NCI-H524 treated with DMSO at 0.1 percent for 48 hours (cell line): ENCODE data around the gene ANKRD13B.

Source experiments
- DNase-seq: peaks from one replicate; lab custom pipeline; 2025; lab: John Stamatoyannopoulos, UW

ANKRD13B gene

DNA sequence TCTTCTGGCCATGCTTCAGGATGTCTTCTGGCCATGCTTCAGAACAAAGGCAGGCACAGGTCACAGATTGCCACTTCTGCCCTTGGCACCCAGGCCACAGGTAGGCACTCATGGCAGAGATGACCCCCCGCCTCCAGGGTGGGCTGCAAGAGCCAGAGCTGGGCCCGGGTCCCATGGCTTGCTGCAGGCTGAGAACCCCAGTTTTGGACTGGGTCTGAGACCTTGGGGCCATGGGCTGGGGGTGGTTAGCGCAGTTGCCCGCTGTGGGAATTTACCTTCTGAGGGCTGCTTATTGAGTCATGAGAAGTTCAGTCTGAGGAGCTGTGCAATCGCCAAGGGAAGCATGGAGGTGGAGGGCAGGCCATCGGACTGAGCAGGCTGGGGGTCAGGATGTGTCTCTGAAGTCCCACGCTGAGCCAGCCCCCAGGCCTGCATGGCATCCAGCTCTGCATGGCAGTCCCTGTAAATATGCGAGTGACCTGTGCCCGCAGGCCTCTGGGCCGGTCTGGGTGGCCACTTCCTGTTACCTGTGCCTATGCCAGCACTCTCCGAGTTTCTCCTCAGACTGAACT is 1.7 kb downstream of the ANKRD13B start:
- no peak for DNase-seq

DNA sequence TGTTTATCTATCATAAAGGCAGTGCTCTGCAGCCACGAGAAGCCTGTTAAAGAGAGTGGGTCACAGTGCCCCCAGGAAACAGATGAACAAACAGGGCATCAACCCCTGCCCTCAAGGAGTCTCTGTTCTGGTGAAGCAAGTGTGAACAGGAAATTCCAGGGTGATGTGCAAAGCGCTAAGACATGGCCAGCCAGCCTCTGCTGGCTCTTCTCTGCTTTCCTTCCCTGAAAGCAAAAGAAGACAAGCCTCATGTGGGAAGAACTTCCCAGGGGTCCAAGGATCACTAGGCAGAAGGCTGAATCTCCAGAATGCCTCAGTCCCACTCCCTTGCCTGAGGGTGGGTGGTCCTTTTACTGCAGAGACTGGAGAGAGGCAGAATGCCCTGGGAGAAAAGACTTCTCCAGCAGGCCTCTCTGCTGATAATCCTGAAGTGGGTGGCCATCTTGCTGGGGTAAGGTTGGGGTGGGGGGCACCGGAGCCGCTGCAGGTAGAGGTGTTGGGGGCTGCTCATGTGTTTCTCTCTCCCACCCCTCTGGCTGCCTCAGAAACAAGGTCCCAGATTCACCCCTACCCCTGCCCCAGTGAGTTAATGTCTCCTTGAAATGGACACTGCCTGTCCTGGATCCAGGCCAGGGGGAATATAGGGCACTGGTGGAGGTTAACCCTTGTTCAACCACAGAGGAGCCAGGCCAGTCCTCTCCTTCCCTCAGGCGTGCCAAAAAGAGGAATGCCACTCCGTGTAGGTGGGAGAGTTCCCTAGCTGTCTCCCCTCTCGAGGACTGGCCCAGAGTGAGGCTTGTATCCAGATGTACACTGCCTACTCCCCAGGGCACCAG is 2.4 kb downstream of the ANKRD13B start:
- DNase-seq = no peak

DNA sequence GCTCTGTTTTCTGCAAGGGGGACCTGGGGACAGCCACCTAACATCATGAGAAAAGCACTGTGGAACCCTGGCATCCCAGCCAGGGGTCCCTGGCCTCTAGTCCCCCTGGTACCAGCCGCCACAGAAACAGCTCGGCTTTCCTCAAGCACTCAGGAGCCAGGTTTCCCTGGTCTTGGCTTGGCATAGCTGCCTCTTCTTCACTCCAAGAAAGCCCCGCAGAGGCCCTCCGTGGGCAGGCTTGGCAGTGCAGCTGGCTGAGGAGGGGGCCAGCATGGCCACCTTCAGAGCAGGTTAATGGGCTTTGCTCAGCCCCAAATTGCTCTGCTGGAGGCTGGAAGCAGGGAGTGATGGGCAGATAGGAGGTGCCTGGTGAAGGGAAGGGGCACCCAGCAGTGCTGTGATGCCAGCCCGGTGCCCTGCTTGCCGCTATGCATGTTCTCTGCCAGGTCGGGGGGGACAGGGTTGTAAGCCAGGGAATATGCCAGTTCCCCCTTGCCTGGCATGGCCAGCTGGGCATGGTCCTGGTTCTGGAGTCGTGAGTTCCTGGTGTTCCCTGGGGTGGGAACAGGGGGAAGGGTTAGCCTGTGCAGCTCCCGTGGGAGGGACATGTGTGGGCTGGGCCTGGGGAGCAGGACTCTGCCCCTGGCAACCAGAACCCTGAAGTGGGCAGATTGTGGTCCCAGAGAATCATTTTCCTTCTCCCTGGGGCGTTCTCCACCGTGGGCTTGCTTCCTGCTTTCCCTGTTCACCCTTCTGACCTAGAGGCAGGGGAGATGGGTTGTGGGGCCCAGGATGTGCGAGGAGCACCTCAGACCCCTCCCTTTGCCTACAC is 3.2 kb downstream of the ANKRD13B start:
- no peak for DNase-seq

DNA sequence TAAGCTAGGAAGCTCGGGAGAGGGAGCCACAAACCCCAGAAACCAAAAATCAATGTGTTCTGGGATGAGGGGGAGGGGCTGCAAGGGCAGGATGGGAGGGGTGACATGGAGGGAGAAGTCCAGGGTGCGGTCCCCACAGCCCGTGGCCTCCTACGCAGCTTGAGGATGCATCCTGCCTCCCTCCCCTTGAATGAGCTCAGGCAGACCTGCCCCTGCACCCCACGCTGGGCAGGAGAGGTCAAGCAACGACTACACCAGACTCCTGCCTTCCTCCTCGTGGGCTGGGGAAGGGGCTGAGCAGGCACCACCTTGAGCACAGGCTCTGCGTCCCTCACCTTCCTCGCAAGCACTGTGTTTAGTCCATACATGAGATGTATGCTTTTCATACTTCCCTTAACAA is 3.9 kb downstream of the ANKRD13B start:
- no peak for DNase-seq

DNA sequence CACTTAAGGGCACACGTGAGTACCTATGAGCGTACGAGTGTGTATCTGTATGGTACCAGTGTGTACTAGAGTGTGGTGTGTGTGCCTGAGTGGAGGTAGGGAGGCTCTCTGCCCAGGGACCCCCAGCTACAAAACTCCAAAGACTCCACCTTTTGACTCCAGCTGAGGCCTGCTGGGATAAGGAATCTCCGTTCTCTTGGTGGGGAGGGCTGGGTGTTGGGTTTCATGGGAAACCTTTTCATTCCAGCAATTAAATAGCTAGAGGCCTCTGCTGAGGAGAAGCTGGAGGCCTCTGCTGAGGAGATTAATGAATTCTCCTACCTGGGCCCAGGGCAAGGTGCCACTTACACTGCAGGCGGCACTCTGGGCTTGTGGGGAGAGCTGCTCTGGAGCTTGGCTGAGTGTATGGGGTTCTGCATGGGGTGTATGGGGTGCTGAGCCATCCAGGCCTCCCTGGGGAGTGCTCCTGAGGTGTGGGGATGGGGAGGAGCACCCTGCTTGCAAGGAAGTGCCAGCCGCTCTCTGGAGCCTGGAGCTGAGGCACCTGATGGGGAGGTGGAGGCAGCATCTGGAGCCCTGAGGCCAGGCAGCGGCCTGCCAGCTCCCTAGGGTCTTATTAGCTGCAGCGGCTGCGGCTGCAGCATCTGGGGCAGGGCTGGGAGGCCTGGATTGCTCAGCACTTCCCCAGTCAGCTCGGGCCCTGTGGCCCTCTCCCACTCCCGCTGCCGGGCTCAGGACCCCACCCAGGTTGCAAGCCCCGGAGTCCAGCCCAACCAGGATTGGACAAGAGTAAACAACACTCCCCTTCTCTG is 4.6 kb downstream of the ANKRD13B start:
- peak; percentile 18 for DNase-seq

DNA sequence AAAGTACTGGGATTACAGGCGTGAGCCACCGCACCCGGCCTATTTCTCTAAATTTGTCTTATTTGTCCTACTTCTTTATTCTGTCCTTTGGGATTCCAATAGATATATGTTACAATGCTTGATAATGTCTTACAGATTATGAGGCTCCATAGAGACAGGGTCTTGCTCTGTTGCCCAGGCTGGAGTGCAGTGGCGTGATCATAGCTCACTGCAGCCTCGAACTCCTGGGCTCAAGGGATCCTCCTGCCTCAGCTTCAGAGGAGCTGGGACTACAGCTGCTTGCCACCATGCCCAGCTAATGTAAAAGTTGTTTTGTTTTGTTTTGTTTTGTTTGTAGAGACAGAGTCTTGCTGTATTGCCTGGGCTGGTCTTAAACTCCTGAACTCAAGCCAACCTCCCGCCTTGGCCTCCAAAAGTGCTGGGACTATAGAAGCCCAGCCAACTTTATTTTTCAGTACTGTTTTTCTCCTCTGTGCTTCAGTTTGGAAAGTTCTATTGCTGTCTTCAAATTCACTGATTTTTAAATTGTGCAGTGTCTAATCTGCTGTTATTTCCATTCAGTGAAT is 10.3 kb downstream of the ANKRD13B start:
- DNase-seq = no peak

DNA sequence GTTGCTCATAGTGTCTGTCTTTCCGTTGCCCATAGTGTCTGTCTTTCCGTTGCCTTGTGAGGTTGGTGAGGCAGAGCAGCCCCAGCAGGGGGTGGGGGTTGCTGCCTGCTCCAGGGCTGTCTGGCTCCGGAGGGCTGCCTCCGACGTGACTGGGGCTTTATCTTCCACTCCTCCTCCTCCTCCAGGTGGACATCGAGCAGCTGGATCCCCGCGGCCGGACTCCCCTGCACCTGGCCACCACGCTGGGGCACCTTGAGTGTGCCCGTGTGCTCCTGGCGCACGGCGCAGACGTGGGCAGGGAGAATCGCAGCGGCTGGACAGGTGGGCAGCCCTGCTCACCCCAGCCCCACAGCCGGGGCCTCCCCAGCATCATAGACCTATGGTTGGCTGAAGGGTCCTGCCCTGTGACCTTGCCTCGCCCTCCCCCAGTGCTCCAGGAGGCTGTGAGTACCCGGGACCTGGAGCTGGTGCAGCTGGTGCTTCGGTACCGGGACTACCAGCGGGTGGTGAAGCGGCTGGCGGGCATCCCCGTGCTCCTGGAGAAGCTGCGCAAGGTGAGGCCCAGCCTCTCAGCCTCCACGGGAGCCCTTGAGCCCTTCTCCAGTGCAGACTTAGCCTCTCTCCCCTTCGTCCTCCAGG is 14.7 kb downstream of the ANKRD13B start:
- no peak for DNase-seq

DNA sequence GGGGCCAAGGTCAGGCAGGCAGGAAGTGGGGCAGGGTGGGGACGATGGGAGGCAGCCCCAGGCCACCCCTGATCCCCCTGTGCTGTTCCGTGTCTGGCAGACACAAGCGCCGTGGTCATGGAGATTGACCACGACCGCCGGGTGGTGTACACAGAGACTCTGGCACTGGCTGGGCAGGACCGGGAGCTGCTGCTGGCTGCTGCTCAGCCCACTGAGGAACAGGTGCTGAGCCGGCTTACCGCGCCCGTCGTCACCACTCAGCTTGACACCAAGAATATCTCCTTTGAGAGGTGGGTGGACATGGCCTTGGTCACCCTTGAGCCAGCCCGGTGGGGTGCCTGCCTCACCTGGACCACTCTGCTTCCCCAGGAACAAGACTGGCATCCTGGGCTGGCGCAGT is 16.1 kb downstream of the ANKRD13B start:
- no peak for DNase-seq

DNA sequence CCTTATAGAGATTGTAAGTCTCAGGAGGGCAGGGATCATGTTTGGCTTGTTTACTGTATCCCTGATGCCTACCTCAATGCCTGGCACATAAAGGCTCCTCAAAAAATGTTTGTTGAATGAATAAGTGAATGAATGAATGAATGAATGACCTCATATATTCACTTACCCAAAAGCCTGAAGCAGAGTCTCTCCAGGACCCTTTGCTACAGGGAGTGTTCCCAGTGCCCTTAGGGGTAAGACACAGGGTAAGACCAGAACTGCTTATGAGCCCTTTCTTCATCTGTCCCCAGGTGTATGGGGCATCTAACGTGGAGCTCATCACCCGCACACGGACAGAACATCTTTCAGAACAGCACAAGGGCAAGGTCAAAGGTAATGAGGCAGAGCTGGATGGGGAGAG is 17.5 kb downstream of the ANKRD13B start:
- no peak for DNase-seq

DNA sequence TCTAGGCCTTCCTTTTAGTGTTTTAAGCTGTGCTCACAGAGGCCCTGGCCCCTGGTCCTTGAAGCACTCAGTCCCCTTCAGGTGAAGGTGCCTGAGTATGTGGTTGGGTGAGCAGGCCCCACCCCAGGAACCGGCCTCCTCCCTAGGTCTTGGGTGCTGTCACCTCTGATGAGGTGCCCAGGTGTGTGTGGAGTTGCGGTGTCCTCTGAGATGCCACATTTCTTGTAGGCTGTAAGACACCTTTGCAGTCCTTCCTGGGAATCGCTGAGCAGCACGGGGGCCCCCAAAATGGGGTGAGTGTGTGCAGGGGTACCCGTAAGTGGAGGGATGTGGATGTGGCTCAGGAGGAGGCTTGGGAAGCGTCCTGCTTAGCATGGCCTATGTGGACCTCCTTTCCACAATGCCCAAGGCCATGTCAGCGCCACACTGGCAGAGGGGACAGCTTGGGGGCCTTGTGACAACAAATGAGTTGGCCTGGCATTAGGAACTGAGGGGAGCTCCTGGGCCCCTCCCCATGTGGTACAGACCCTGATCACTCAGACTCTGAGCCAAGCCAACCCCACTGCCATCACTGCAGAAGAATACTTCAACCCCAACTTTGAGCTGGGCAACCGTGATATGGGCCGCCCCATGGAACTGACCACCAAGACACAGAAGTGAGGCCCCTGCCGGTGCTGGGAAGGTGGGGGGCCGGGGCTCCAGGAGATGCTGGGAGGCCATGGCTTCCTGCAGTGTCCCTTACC is 18.6 kb downstream of the ANKRD13B start:
- DNase-seq = no peak

DNA sequence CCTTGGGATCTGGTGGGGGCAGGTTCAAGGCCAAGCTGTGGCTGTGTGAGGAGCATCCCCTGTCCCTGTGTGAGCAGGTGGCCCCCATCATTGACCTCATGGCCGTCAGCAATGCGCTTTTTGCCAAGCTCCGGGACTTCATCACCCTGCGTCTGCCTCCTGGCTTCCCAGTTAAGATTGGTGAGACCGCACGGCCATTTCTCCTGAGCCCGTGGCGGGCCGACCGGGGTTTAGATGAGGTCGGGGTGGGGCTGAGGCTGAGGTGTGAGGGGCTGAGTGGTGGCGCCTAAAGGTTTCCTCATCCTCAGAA is 19.1 kb downstream of the ANKRD13B start:
- no peak for DNase-seq

DNA sequence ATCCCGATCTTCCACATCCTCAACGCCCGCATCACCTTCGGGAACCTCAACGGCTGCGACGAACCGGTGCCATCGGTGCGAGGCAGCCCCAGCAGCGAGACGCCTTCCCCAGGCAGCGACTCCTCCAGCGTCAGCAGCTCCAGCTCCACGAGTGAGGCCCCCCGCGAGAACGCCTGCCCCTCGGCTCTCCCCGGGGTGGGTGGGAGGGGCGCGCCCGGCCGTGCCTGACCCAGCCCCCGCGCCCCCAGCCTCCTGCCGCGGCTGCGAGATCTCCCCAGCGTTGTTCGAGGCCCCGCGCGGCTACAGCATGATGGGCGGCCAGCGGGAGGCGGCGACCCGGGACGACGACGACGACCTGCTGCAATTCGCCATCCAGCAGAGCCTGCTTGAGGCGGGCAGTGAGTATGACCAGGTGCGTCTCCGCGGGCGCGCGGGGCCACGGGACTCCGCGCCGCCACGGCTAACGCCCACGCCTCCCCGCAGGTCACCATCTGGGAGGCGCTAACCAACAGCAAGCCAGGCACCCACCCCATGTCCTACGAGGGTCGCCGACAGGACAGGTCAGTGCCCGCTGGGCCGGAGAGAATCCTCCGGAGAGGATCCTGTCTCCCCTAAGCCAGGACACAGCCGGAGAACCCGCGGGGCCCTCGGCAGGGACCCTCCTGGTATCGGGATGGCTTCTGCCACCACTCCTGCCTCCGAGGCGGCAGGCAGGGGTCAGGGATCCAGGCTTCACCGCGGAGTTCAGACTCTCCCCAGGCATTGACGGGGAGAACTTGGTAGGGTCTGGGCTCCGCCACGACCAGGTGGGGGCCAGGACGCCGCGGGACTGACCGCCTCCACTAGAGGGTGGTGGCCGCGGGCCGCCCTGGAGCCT is 19.7 kb downstream of the ANKRD13B start:
- no peak for DNase-seq

DNA sequence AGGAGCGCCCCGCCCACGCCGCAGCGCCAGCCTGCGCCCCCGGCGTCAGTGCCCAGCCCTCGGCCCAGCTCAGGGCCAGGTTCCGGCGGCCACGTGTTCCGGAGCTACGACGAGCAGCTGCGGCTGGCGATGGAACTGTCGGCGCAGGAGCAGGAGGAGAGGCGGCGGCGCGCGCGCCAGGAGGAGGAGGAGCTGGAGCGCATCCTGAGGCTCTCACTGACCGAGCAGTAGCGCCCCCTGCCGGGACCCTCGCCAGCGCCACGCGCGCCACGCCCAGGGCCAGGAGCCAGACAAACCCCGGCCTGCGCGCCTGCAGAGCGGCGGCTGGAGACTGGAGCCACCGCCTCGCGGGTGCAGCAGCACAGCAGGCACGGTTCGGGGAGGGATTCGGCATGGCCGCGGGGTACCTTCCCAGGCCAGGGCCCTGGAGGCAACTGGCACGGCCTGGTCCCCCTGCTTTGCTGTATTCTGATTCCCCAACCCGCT is 20.5 kb downstream of the ANKRD13B start:
- DNase-seq = no peak

DNA sequence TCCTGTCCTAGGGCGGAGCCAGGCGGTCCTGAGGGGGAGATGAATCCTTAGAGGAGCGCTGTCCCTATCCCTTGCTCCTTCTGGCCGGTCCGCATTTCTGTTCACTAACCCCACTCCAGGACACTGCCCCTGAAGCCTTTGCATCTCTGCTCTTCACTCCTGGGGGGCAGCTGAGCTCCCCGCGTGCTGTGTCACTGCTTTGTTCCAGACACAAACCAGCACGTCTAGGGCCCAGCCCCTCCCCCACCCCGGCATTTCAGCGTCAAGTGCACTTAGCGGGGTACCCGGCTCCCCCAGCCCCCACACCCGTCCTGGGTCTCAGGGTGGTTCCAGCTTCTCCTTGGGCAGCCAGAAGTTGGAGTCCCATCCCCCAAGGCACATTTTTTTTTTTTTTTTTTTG is 20.9 kb downstream of the ANKRD13B start:
- DNase-seq = no peak

DNA sequence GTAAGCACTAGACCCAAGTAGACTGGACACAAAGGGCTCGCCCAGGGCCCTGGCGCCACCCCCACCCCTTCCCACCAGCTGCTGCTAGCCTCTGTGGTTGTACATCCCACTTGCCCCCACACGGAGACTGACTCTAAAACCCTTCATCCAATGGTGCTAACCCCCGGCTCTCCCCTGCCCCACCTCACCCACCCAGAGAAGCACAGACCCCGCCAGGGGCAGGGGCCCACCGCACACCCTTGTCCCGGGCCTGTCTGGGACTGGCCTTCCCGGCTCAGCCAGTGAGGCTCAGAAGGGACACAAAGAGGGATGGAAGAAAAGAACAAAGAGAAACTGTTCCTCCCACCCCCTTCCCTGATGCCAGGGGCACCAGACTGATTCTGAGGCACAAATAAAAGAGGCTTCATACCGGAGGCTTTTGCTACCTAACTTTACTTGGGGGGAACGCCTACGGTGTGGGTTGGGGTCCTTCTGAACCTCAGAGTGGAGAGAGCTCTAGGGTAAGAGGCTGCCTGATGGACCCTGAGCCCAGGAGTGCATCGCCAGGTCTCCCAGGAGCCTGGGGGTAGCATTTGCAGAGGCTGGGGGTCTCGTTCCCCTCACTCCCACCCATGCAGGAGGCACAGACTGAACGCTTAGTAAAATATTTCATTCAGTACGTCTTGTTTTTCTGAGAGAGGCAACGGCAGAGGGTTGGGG is 21.6 kb downstream of the ANKRD13B start:
- no peak for DNase-seq

DNA sequence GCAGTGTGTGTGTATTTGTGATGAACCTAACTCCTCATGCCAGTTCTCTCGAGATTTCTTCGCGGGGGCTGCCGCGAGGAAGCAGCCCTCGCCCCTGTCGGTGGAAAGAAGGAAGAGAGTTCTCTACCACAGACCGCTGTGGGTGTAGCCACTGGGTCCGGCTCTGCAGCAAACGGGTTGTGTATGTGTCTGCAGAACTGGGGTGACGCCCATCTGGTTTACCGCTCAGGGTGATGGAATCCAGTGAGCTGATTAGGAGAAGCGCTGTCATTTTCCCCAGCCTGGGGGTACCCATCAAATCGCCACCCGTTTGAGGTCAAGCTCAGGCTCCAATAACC is 22.1 kb downstream of the ANKRD13B start:
- DNase-seq = no peak

DNA sequence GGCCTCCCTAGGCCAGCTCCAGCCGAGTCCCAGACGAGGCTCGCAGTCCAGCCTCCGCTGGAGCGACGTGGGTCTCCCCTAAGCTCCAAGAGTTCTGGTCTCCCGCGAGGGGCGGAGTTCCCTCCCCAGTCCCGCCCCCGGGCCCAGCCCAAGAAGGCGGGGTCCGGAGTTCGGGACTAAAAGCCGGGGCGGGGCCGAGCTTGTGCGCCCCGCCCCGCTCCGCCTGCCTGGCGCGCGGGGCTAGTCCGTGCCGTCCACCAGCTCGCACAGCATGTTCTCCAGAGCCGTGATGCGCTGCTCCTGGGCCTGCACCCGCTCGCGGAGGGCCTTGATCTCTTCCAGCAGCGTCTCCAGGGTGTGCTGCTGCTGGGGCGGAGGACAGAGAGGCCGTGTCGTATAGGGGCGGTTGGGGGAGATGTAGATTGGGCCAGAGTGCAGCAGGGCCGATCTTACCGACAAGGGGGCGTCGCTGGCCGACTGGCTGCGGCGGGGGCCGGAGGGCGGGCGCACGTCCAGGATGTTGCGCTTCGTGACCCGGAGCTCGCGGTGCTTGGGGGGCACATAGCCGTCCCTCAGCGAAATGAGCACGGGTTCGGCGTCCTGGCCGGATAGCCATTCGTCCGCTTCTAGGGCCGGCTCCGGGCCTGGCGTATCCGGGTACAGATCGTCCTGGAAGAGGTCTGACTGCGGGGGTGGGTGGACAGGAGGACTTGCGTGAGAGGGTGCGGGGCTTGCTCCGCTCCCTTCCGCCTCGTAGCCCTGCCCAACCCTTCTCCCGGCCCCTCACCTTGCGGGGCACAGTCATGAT is 22.8 kb downstream of the ANKRD13B start:
- DNase-seq = no peak
